Measurements from ENCODE around the gene IL33. TPM values are rescaled to one million over a fixed set of nuclear protein-coding genes. Genes with fewer than 3 reads are reported as not detected.

Gene IL33
- total and polyA plus RNA-seq, 2 donors (not counting 1 experiment from before 2014, with no cell fraction given) = 1.3 to 2.0 TPM

GRCh38 chr9:6200761-6201160, 14.8 kb upstream of the IL33 start:
- no peak overlapping the region for H3K4me2 ChIP-seq (ENCODE audit: extremely low read depth, insufficient read depth, low read length)
- H2AFZ ChIP-seq (ENCODE audit: low read length) = no peak overlapping the region
- H3K9ac ChIP-seq (ENCODE audit: insufficient read depth, low read length) = no peak overlapping the region
- H3K9me3 ChIP-seq (ENCODE audit: control insufficient read depth, insufficient read depth, low read depth, low read length) = no peaks in the 10 kb centered on the region
- H3K27ac ChIP-seq (ENCODE audit: insufficient read depth, low read length) = no peak overlapping the region
- no peaks in the 10 kb centered on the region for H4K20me1 ChIP-seq (ENCODE audit: control insufficient read depth, extremely low read depth, insufficient read depth, low read length)
- DNase-seq (ENCODE audit: low read depth in 2 of 2) = no peak
- H3K27me3 ChIP-seq (ENCODE audit: control insufficient read depth, insufficient read depth, low read length) = no peaks in the 10 kb centered on the region
- H3K4me1 ChIP-seq (ENCODE audit: control insufficient read depth, extremely low read depth, insufficient read depth, low read length) = no peaks in the 10 kb centered on the region
- no peaks in the 10 kb centered on the region for H3K36me3 ChIP-seq (ENCODE audit: control insufficient read depth, insufficient read depth, low read length)
- H3K4me3 ChIP-seq (replicated peaks in 1 of 4; ENCODE audit: control extremely low read depth in 1 of 4, insufficient read depth in 1 of 4, low read depth in 3 of 4, low read length in 4 of 4) = no peak overlapping the region
- H3K79me2 ChIP-seq (ENCODE audit: control insufficient read depth, insufficient read depth, low read length) = no peaks in the 10 kb centered on the region
- no peak for TF ChIP-seq EZH2 (IDR thresholded peaks at IDR 0.05; ENCODE audit: low read length, missing control alignments)
- TF ChIP-seq CTCF (conservative IDR thresholded peaks at IDR 0.05 in 1 of 2, IDR thresholded peaks at IDR 0.05 in 1 of 2; ENCODE audit: low read depth in 1 of 2, low read length in 2 of 2) = no peak

- Histone ChIP-seq H3K9ac (ENCODE audit: insufficient read depth, low read length) (no peak overlapping the region), H3K4me3 (replicated peaks in 1 of 4; ENCODE audit: control extremely low read depth in 1 of 4, insufficient read depth in 1 of 4, low read depth in 3 of 4, low read length in 4 of 4) (no peak overlapping the region), H2AFZ (ENCODE audit: low read length) (no peak overlapping the region), H3K4me2 (ENCODE audit: extremely low read depth, insufficient read depth, low read length) (no peak overlapping the region), H3K79me2 (ENCODE audit: control insufficient read depth, insufficient read depth, low read length) (no peaks in the 10 kb centered on the region), H4K20me1 (ENCODE audit: control insufficient read depth, extremely low read depth, insufficient read depth, low read length) (no peaks in the 10 kb centered on the region), H3K27me3 (ENCODE audit: control insufficient read depth, insufficient read depth, low read length) (no peaks in the 10 kb centered on the region), H3K9me3 (ENCODE audit: control insufficient read depth, insufficient read depth, low read depth, low read length) (no peaks in the 10 kb centered on the region), H3K4me1 (ENCODE audit: control insufficient read depth, extremely low read depth, insufficient read depth, low read length) (no peaks in the 10 kb centered on the region), H3K27ac (ENCODE audit: insufficient read depth, low read length) (no peak overlapping the region), H3K36me3 (ENCODE audit: control insufficient read depth, insufficient read depth, low read length) (no peaks in the 10 kb centered on the region)
- no peak for DNase-seq (ENCODE audit: low read depth in 2 of 2)
- TF ChIP-seq CTCF (conservative IDR thresholded peaks at IDR 0.05 in 1 of 2, IDR thresholded peaks at IDR 0.05 in 1 of 2; ENCODE audit: low read depth in 1 of 2, low read length in 2 of 2) = no peak
- no peak for TF ChIP-seq EZH2 (IDR thresholded peaks at IDR 0.05; ENCODE audit: low read length, missing control alignments)
Observed at GRCh38 chr9:6209966-6210365, 5.6 kb upstream of the IL33 start.

- H3K79me2 ChIP-seq (ENCODE audit: control insufficient read depth, insufficient read depth, low read length) = no peaks in the 10 kb centered on the region
- no peak for DNase-seq (ENCODE audit: low read depth in 2 of 2)
- no peak overlapping the region for H2AFZ ChIP-seq (ENCODE audit: low read length)
- H3K27me3 ChIP-seq (ENCODE audit: control insufficient read depth, insufficient read depth, low read length) = no peaks in the 10 kb centered on the region
- no peaks in the 10 kb centered on the region for H3K9me3 ChIP-seq (ENCODE audit: control insufficient read depth, insufficient read depth, low read depth, low read length)
- H3K9ac ChIP-seq (ENCODE audit: insufficient read depth, low read length) = no peak overlapping the region
- H3K27ac ChIP-seq (ENCODE audit: insufficient read depth, low read length) = no peak overlapping the region
- H3K36me3 ChIP-seq (ENCODE audit: control insufficient read depth, insufficient read depth, low read length) = no peaks in the 10 kb centered on the region
- TF ChIP-seq CTCF (conservative IDR thresholded peaks at IDR 0.05 in 1 of 2, IDR thresholded peaks at IDR 0.05 in 1 of 2; ENCODE audit: low read depth in 1 of 2, low read length in 2 of 2) (no peak), EZH2 (IDR thresholded peaks at IDR 0.05; ENCODE audit: low read length, missing control alignments) (no peak)
- H3K4me1 ChIP-seq (ENCODE audit: control insufficient read depth, extremely low read depth, insufficient read depth, low read length) = no peaks in the 10 kb centered on the region
- no peaks in the 10 kb centered on the region for H4K20me1 ChIP-seq (ENCODE audit: control insufficient read depth, extremely low read depth, insufficient read depth, low read length)
- H3K4me3 ChIP-seq (replicated peaks in 1 of 4; ENCODE audit: control extremely low read depth in 1 of 4, insufficient read depth in 1 of 4, low read depth in 3 of 4, low read length in 4 of 4) = no peak overlapping the region
- H3K4me2 ChIP-seq (ENCODE audit: extremely low read depth, insufficient read depth, low read length) = no peak overlapping the region
Observed at GRCh38 chr9:6212722-6213375, 2.8 kb upstream of the IL33 start.

Data from fibroblast of lung (primary cell).